PC-9 (cell line): Measurements from ENCODE around the gene GRWD1. TPM values are rescaled to one million over a fixed set of nuclear protein-coding genes. Genes with fewer than 3 reads are reported as not detected.

Experiments
- BruUV-seq: library from RNA; stranded (reverse); fragments of 400-500 nt; replicated peaks from 2 replicates; lab custom pipeline; 2021; lab: Mats Ljungman, UMichigan
- CTCF ChIA-PET: fragments of 300-600 bp; sonication (Branson Sonifier 250); formaldehyde crosslinking; loops from one replicate; lab custom pipeline; 2022; ENCODE audit warnings: antibody characterized with exemption; lab: Charles Lee
- POLR2A ChIA-PET: fragments of 300-600 bp; sonication (Branson Sonifier 250); formaldehyde crosslinking; loops from one replicate; lab custom pipeline; 2022; ENCODE audit warnings: antibody characterized with exemption; ENCODE audit not compliant: unreplicated experiment; lab: Charles Lee
- DNase-seq, 2 experiments: peaks; one replicate each; pipeline versions ENCODE4 v3.0.0 to v3.0.0-alpha.2; 2015 to 2022; ENCODE audit warnings: mixed read lengths in 1 of 2
- H2AFZ ChIP-seq: fragments of 200-600 bp; sonication (generic); 2 replicates; pipeline ENCODE4 v1.8.1; 2017; ENCODE audit warnings: antibody characterized with exemption
- H3F3A ChIP-seq: fragments of 200-600 bp; sonication (generic); 2 replicates; pipeline ENCODE4 v1.8.1; 2017; ENCODE audit warnings: antibody characterized with exemption, mild to moderate bottlenecking, low read depth; ENCODE audit not compliant: insufficient read depth
- H3K27ac ChIP-seq: fragments of 200-600 bp; sonication (generic); 2 replicates; pipeline ENCODE4 v1.6.1; 2016; ENCODE audit warnings: mixed run types
- H3K27me3 ChIP-seq: fragments of 200-600 bp; sonication (generic); 2 replicates; pipeline ENCODE4 v1.6.1; 2016; ENCODE audit warnings: low read depth, mixed run types; ENCODE audit not compliant: insufficient read depth
- H3K36me3 ChIP-seq: fragments of 200-600 bp; sonication (generic); 2 replicates; pipeline ENCODE4 v1.6.1; 2016; ENCODE audit warnings: low read depth, mixed run types
- H3K4me1 ChIP-seq: fragments of 200-600 bp; sonication (generic); replicated peaks from 2 replicates; pipeline ENCODE4 v1.6.1; 2016; ENCODE audit warnings: mixed run types; ENCODE audit not compliant: insufficient read depth
- H3K4me2 ChIP-seq: fragments of 200-600 bp; sonication (generic); 2 replicates; pipeline ENCODE4 v1.6.1; 2017; ENCODE audit warnings: mixed run types
- H3K4me3 ChIP-seq: fragments of 200-600 bp; sonication (generic); 2 replicates; pipeline ENCODE4 v1.6.1; 2016; ENCODE audit warnings: mixed run types
- H3K79me2 ChIP-seq: fragments of 200-600 bp; sonication (generic); 2 replicates; pipeline ENCODE4 v1.6.1; 2017; ENCODE audit warnings: low read depth, mixed run types
- H3K9me2 ChIP-seq: fragments of 200-600 bp; sonication (generic); 2 replicates; pipeline ENCODE4 v1.8.1; 2017; ENCODE audit warnings: mild to moderate bottlenecking; ENCODE audit not compliant: insufficient read depth
- H3K9me3 ChIP-seq: fragments of 200-600 bp; sonication (generic); 2 replicates; pipeline ENCODE4 v1.8.1; 2016; ENCODE audit warnings: low read depth; ENCODE audit not compliant: insufficient read depth
- H4K20me1 ChIP-seq: fragments of 200-600 bp; sonication (generic); 2 replicates; pipeline ENCODE4 v1.8.1; 2017; ENCODE audit not compliant: insufficient read depth
- EZH2 ChIP-seq: fragments of 200-600 bp; sonication (generic); IDR thresholded peaks from 2 replicates; pipeline ENCODE4 v1.8.0; 2017; ENCODE audit warnings: antibody characterized with exemption, low read depth
- intact Hi-C: fragments of 100-400 bp; cut with micrococcal nuclease; formaldehyde crosslinking; loops from one replicate; pipeline ENCODE4 v1.10.0; 2022; ENCODE audit not compliant: unreplicated experiment
- total RNA-seq: library from RNA; stranded (reverse); gene quantifications from 2 replicates; pipeline ENCODE4 v1.2.3, GENCODE V29; 2021
- TF ChIP-seq, protein P1 (sequence below): fragments of 200-600 bp; sonication (generic); conservative IDR thresholded peaks from 2 replicates; pipeline ENCODE4 v1.6.1; 2017; ENCODE audit warnings: mixed run types, antibody characterized with exemption, mild to moderate bottlenecking, moderate library complexity

The GRWD1 gene
- total RNA-seq, 1 experiment from 2014 or later, result 35.5 TPM

DNA sequence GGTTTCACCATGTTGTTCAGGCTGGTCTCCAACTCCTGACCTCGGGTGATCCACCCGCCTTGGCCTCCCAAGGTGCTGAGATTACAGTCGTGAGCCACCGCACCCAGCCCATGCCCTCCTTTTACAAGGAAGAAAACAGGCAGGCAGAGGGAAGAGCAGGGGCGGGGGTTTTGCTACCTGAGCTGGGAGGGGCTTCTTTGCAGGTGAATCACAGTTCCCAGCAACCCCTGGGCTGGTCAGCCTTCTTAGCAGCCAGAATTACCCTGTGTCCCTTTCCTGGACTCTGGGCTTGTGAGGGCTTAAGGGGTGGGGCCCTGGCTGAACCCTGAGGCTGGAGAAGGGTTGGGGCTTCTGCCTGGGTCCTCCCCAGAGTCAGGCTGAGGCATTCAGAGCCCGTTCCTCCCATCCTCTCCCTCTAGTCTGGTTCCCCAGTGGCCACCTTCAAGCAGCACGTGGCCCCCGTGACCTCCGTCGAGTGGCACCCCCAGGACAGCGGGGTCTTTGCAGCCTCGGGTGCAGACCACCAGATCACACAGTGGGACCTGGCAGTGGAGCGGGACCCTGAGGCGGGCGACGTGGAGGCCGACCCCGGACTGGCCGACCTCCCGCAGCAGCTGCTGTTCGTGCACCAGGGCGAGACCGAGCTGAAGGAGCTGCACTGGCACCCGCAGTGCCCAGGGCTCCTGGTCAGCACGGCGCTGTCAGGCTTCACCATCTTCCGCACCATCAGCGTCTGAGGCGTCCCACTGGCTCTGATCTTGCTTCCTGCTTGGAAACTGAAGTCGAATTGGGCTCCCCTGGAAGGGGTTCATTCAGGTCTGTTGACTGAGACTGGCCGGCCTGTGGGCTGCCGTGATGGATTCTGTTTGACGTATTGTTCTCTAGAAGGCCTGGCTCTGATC is 6.8 kb downstream of the GRWD1 start:
- Histone ChIP-seq H3F3A (peaks cover 31% of the 10 kb centered on the region), H2AFZ (no peak overlapping the region), H3K4me1 (0 out of 2 replicates have a peak, but pooled peaks cover 12% of the 10 kb centered on the region), H3K27me3 (no peaks in the 10 kb centered on the region), H3K4me2 (no peak overlapping the region), H3K9me2 (no peaks in the 10 kb centered on the region), H3K36me3 (peaks cover 57% of the 10 kb centered on the region), H3K4me3 (no peak overlapping the region), H3K27ac (0 out of 2 replicates have a peak overlapping the region, but pooled peaks have one; percentile 14), H3K79me2 (peaks cover 25% of the 10 kb centered on the region), H4K20me1 (peaks cover 37% of the 10 kb centered on the region), H3K9me3 (no peaks in the 10 kb centered on the region)
- DNase-seq, result peak; percentile 56 to 75
- no TSS peak for BruUV-seq
- POLR2A ChIA-PET, result no interaction called here
- TF ChIP-seq, protein P1, sequence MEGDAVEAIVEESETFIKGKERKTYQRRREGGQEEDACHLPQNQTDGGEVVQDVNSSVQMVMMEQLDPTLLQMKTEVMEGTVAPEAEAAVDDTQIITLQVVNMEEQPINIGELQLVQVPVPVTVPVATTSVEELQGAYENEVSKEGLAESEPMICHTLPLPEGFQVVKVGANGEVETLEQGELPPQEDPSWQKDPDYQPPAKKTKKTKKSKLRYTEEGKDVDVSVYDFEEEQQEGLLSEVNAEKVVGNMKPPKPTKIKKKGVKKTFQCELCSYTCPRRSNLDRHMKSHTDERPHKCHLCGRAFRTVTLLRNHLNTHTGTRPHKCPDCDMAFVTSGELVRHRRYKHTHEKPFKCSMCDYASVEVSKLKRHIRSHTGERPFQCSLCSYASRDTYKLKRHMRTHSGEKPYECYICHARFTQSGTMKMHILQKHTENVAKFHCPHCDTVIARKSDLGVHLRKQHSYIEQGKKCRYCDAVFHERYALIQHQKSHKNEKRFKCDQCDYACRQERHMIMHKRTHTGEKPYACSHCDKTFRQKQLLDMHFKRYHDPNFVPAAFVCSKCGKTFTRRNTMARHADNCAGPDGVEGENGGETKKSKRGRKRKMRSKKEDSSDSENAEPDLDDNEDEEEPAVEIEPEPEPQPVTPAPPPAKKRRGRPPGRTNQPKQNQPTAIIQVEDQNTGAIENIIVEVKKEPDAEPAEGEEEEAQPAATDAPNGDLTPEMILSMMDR, result no peak
- no peak for TF ChIP-seq EZH2
- intact Hi-C loops, result no loop called here
- CTCF ChIA-PET, result interaction anchor here (0.5 to 1.0 kb wide), 2 partner anchors 102 to 132 kb away, joined by 3 to 14 read pairs; no protein-coding TSS in a partner anchor

GRCh38 chr19:48454150-48454730 is 8.5 kb downstream of the GRWD1 start:
- H2AFZ ChIP-seq, result no peak overlapping the region
- no peaks in the 10 kb centered on the region for H3K9me3 ChIP-seq
- H3K4me3 ChIP-seq, result no peak overlapping the region
- H3K4me2 ChIP-seq, result no peak overlapping the region
- intact Hi-C loops, result no loop called here
- H3K36me3 ChIP-seq, result peaks cover 49% of the 10 kb centered on the region
- TF ChIP-seq, protein P1, result no peak
- no peak for TF ChIP-seq EZH2
- H3K27ac ChIP-seq, result no peak overlapping the region
- peaks cover 46% of the 10 kb centered on the region for H4K20me1 ChIP-seq
- POLR2A ChIA-PET, result no interaction called here
- peaks cover 28% of the 10 kb centered on the region for H3F3A ChIP-seq
- peaks cover 11% of the 10 kb centered on the region for H3K79me2 ChIP-seq
- no peaks in the 10 kb centered on the region for H3K9me2 ChIP-seq
- no peaks in the 10 kb centered on the region for H3K27me3 ChIP-seq
- DNase-seq, result no peak
- 0 out of 2 replicates have a peak, but pooled peaks cover 12% of the 10 kb centered on the region for H3K4me1 ChIP-seq
- no TSS peak for BruUV-seq
- CTCF ChIA-PET, result no interaction called here

- H3K79me2 ChIP-seq, result peaks cover 8% of the 10 kb centered on the region
- no peak for DNase-seq
- no peaks in the 10 kb centered on the region for H3K9me3 ChIP-seq
- CTCF ChIA-PET, result no interaction called here
- no peak for TF ChIP-seq EZH2
- TF ChIP-seq, protein P1, result no peak
- no peaks in the 10 kb centered on the region for H3K9me2 ChIP-seq
- BruUV-seq, result no TSS peak
- no peak within 1 kb of the TSS for H3K27ac ChIP-seq
- H4K20me1 ChIP-seq, result peaks cover 46% of the 10 kb centered on the region
- H3K36me3 ChIP-seq, result peaks cover 46% of the 10 kb centered on the region
- H3K27me3 ChIP-seq, result no peaks in the 10 kb centered on the region
- H3F3A ChIP-seq, result peaks cover 33% of the 10 kb centered on the region
- no peak within 1 kb of the TSS for H3K4me2 ChIP-seq
- POLR2A ChIA-PET, result no interaction called here
- H3K4me3 ChIP-seq, result no peak within 1 kb of the TSS
- H3K4me1 ChIP-seq, result 0 out of 2 replicates have a peak, but pooled peaks cover 12% of the 10 kb centered on the region
- no peak within 1 kb of the TSS for H2AFZ ChIP-seq
- intact Hi-C loops, result no loop called here
Measured at GRCh38 chr19:48455171-48455907, 9.6 kb downstream of the GRWD1 start, which contains the start of gene KCNJ14. Gene KCNJ14 (plus strand): TSS chr19:48455574. CDS start chr19:48461725, 6,151 bp downstream.
